ENCODE data around the gene RFC4. TPM values are rescaled to one million over a fixed set of nuclear protein-coding genes. Genes with fewer than 3 reads are reported as not detected.
"Not testable (repeated sequence)": the region's sequence is repeated elsewhere in the genome, so short reads cannot be mapped to it uniquely, and the experiment has no call there.

RFC4 gene, protein sequence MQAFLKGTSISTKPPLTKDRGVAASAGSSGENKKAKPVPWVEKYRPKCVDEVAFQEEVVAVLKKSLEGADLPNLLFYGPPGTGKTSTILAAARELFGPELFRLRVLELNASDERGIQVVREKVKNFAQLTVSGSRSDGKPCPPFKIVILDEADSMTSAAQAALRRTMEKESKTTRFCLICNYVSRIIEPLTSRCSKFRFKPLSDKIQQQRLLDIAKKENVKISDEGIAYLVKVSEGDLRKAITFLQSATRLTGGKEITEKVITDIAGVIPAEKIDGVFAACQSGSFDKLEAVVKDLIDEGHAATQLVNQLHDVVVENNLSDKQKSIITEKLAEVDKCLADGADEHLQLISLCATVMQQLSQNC
- total RNA-seq (2014; rRNA removed; shearing (Covaris generic)) = 142 and 161 TPM in 2 replicates

- peak; percentile 77 for DNase-seq (ENCODE audit: low read depth)
These were observed at the start of gene RFC4 for GRCh38 chr3:186806089-186807055. TSS of gene RFC4 (minus strand) at chr3:186806482. CDS start at chr3:186804713, 1,769 bp downstream.

GRCh38 chr3:186854954-186855353 lies 48.7 kb upstream of the RFC4 start:
- no peak for DNase-seq (ENCODE audit: low read depth)

DNA sequence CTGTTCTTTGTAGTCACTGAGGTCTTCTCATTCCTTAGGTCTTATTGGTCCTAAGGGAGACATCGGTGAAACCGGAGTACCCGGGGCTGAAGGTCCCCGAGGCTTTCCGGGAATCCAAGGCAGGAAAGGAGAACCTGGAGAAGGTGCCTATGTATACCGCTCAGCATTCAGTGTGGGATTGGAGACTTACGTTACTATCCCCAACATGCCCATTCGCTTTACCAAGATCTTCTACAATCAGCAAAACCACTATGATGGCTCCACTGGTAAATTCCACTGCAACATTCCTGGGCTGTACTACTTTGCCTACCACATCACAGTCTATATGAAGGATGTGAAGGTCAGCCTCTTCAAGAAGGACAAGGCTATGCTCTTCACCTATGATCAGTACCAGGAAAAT lies 47.9 kb upstream of the RFC4 start:
- DNase-seq (ENCODE audit: low read depth) = no peak

- no peak for DNase-seq (ENCODE audit: low read depth)
These were observed 46.7 kb upstream of the RFC4 start for GRCh38 chr3:186852994-186853393.

DNA sequence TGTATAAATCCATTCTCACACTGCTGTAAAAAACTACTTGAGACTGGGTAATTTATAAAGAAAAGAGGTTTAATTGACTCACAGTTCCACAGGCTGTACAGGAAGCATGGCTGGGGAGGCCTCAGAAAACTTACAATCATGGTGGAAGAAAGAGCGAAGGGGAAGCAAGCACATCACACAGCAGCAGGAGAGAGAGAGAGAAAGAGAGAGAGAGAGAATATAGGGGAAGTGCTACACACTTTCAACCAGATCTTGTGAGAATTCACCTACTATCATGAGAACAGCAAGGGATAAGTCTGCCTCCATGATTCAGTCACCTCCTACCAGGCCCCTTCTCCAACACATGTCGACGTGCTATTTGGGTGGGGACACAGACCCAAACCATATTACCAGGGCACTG lies 45.6 kb upstream of the RFC4 start:
- not testable (repeated sequence) for DNase-seq (ENCODE audit: low read depth)

GRCh38 chr3:186849374-186849975 lies 43.2 kb upstream of the RFC4 start:
- DNase-seq (ENCODE audit: low read depth) = peak; percentile 17

- no peak for DNase-seq (ENCODE audit: low read depth)
These were observed 41.2 kb upstream of the RFC4 start for GRCh38 chr3:186847437-186847836.

DNA sequence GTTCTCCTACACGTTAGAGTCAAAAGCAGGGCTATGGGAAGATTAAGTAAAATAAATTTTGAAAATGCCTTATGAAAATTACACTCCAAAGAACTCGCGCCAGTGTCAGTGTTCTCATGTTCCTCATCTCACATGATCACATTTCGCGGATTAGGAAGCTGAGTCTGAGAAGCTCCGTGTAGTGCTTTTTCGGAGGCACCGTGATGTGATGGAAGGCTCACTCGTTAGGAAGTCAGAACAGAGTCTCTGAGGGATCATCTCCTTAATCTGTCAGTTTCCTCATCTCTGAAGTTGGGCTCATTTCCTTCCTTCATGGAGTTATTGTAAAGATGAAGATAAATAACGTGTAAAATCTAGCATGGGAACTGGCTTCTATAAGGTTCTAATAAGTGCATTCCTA lies 39.5 kb upstream of the RFC4 start:
- DNase-seq (ENCODE audit: low read depth) = no peak

GRCh38 chr3:186844908-186845307 lies 38.6 kb upstream of the RFC4 start:
- no peak for DNase-seq (ENCODE audit: low read depth)

GRCh38 chr3:186843039-186843432 lies 36.8 kb upstream of the RFC4 start:
- DNase-seq (ENCODE audit: low read depth) = no peak

- DNase-seq (ENCODE audit: low read depth) = no peak
These were observed 36.2 kb upstream of the RFC4 start, which contains the start of gene ADIPOQ for GRCh38 chr3:186842426-186843038. TSS of gene ADIPOQ (plus strand) at chr3:186842710. CDS start at chr3:186853059, 10,349 bp downstream.

- no peak for DNase-seq (ENCODE audit: low read depth)
These were observed 35.3 kb upstream of the RFC4 start for GRCh38 chr3:186841620-186842019.

- peak; percentile 50 for DNase-seq (ENCODE audit: low read depth)
These were observed 33.8 kb upstream of the RFC4 start for GRCh38 chr3:186839874-186840641.

GRCh38 chr3:186832276-186832675 lies 26.0 kb upstream of the RFC4 start:
- DNase-seq (ENCODE audit: low read depth) = no peak

DNA sequence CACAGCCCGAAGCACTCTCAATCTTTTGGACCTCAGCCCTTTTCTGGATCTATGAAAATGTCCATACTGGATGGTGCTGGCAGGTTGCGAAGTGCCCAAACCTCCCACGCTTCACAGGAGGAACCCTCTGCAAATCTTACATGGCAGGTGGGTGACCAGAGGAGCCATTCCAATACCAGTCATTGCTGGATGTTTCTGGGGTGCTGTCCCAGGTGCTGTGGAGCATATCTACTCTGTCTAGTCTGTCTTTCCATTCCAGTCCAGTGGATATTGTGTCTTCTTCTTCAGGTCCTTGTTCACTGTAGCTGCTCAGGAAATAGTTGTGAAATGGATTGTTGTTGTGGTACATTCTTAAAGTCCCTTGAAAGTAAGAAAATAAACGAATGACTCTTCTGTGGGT lies 25.5 kb upstream of the RFC4 start:
- DNase-seq (ENCODE audit: low read depth) = no peak

- no peak for DNase-seq (ENCODE audit: low read depth)
These were observed 22.1 kb upstream of the RFC4 start for GRCh38 chr3:186828340-186828739.

GRCh38 chr3:186826976-186827857 lies 20.9 kb upstream of the RFC4 start:
- peak; percentile 81 for DNase-seq (ENCODE audit: low read depth)

GRCh38 chr3:186826410-186826975 lies 20.2 kb upstream of the RFC4 start:
- no peak for DNase-seq (ENCODE audit: low read depth)

GRCh38 chr3:186825872-186826409 lies 19.7 kb upstream of the RFC4 start:
- DNase-seq (ENCODE audit: low read depth) = no peak

Data from RPMI7951 (cell line).